ENCODE measurements around the gene OSBPL3. TPM values are rescaled to one million over a fixed set of nuclear protein-coding genes. Genes with fewer than 3 reads are reported as not detected.

The OSBPL3 gene
- polyA plus RNA-seq, 1 donor (not counting 4 experiments of a cell fraction or from before 2014, with no cell fraction given), result 34.0 TPM

DNA sequence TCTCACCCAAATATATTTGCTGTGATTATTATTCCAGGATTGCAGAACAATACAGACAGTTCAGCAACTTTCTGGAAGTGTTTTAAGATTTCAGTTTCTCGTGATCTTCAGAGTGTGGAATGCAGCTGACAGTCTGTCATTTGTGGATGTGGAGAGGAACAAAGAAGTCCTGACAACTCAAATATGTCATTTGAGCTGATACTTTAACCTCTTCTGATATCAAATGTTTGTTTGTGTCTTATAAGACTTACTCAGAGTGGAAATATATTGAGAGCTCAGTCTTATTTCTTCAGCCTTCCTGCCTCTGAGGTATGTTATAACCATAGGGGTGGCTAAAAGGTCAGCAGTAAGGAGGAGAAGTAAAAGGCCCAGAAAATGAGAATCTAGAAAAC, 96.4 kb downstream of the OSBPL3 start:
- no peak overlapping the region for H3K4me3 ChIP-seq (ENCODE audit: control insufficient read depth in 2 of 3, extremely low read depth in 1 of 3, insufficient read depth in 2 of 3, low read depth in 1 of 3, low read length in 3 of 3)
- no peaks in the 10 kb centered on the region for H4K20me1 ChIP-seq (ENCODE audit: control insufficient read depth, extremely low read depth, insufficient read depth, low read length)
- no peak overlapping the region for H3K9ac ChIP-seq (ENCODE audit: control insufficient read depth, extremely low read depth, insufficient read depth, low read length)
- DNase-seq (ENCODE audit: low read depth, low spot score) (no peak), FAIRE-seq (no peak)
- no peaks in the 10 kb centered on the region for H3K9me1 ChIP-seq (ENCODE audit: control insufficient read depth, extremely low read depth, insufficient read depth, low read length)
- H2AFZ ChIP-seq (ENCODE audit: control insufficient read depth, low read length), result no peak overlapping the region
- H3K4me1 ChIP-seq (ENCODE audit: control insufficient read depth, extremely low read depth, insufficient read depth, low read length), result peaks cover 4% of the 10 kb centered on the region
- H3K79me2 ChIP-seq (ENCODE audit: control insufficient read depth, insufficient read depth, low read length), result peaks cover 10% of the 10 kb centered on the region
- no peaks in the 10 kb centered on the region for H3K27me3 ChIP-seq (ENCODE audit: control insufficient read depth, extremely low read depth, insufficient read depth, low read length)
- TF ChIP-seq, protein P1, sequence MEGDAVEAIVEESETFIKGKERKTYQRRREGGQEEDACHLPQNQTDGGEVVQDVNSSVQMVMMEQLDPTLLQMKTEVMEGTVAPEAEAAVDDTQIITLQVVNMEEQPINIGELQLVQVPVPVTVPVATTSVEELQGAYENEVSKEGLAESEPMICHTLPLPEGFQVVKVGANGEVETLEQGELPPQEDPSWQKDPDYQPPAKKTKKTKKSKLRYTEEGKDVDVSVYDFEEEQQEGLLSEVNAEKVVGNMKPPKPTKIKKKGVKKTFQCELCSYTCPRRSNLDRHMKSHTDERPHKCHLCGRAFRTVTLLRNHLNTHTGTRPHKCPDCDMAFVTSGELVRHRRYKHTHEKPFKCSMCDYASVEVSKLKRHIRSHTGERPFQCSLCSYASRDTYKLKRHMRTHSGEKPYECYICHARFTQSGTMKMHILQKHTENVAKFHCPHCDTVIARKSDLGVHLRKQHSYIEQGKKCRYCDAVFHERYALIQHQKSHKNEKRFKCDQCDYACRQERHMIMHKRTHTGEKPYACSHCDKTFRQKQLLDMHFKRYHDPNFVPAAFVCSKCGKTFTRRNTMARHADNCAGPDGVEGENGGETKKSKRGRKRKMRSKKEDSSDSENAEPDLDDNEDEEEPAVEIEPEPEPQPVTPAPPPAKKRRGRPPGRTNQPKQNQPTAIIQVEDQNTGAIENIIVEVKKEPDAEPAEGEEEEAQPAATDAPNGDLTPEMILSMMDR (optimal IDR thresholded peaks at IDR 0.05 in 1 of 3, IDR thresholded peaks at IDR 0.05 in 1 of 3, conservative IDR thresholded peaks at IDR 0.05 in 1 of 3; ENCODE audit: extremely low read depth in 1 of 3, insufficient read depth in 2 of 3, low read length in 3 of 3), result no peak
- no peak for TF ChIP-seq EZH2 (IDR thresholded peaks at IDR 0.05; ENCODE audit: low read length)
- H3K27ac ChIP-seq (ENCODE audit: control insufficient read depth, insufficient read depth, low read length), result no peak overlapping the region
- no peak overlapping the region for H3K4me2 ChIP-seq (ENCODE audit: control insufficient read depth, extremely low read depth, insufficient read depth, low read depth, low read length)
- dilution Hi-C loops (cut with MboI; ENCODE audit: extremely low pct_ligation_motif_present, low sequenced_read_pairs), result no loop called here
- H3K9me3 ChIP-seq (ENCODE audit: control insufficient read depth, low read depth, low read length), result no peaks in the 10 kb centered on the region
- peaks cover 5 to 6% of the 10 kb centered on the region in 2 experiments for H3K36me3 ChIP-seq (ENCODE audit: control insufficient read depth in 2 of 2, extremely low read depth in 1 of 2, insufficient read depth in 2 of 2, low read length in 2 of 2)

GRCh38 chr7:24882989-24883621, 96.9 kb downstream of the OSBPL3 start:
- FAIRE-seq (peak; percentile 79), DNase-seq (ENCODE audit: low read depth, low spot score) (no peak)
- Histone ChIP-seq H3K4me1 (ENCODE audit: control insufficient read depth, extremely low read depth, insufficient read depth, low read length) (peaks cover 4% of the 10 kb centered on the region), H3K4me3 (ENCODE audit: control insufficient read depth in 2 of 3, extremely low read depth in 1 of 3, insufficient read depth in 2 of 3, low read depth in 1 of 3, low read length in 3 of 3) (no peak overlapping the region), H3K79me2 (ENCODE audit: control insufficient read depth, insufficient read depth, low read length) (peaks cover 10% of the 10 kb centered on the region), H4K20me1 (ENCODE audit: control insufficient read depth, extremely low read depth, insufficient read depth, low read length) (no peaks in the 10 kb centered on the region), H3K9me1 (ENCODE audit: control insufficient read depth, extremely low read depth, insufficient read depth, low read length) (no peaks in the 10 kb centered on the region), H3K36me3 (ENCODE audit: control insufficient read depth in 2 of 2, extremely low read depth in 1 of 2, insufficient read depth in 2 of 2, low read length in 2 of 2) (peaks cover 5 to 6% of the 10 kb centered on the region in 2 experiments), H3K9ac (ENCODE audit: control insufficient read depth, extremely low read depth, insufficient read depth, low read length) (no peak overlapping the region), H3K9me3 (ENCODE audit: control insufficient read depth, low read depth, low read length) (no peaks in the 10 kb centered on the region), H3K4me2 (ENCODE audit: control insufficient read depth, extremely low read depth, insufficient read depth, low read depth, low read length) (no peak overlapping the region), H3K27me3 (ENCODE audit: control insufficient read depth, extremely low read depth, insufficient read depth, low read length) (no peaks in the 10 kb centered on the region), H3K27ac (ENCODE audit: control insufficient read depth, insufficient read depth, low read length) (no peak overlapping the region), H2AFZ (ENCODE audit: control insufficient read depth, low read length) (no peak overlapping the region)
- TF ChIP-seq EZH2 (IDR thresholded peaks at IDR 0.05; ENCODE audit: low read length), result no peak
- TF ChIP-seq, protein P1 (optimal IDR thresholded peaks at IDR 0.05 in 1 of 3, IDR thresholded peaks at IDR 0.05 in 1 of 3, conservative IDR thresholded peaks at IDR 0.05 in 1 of 3; ENCODE audit: extremely low read depth in 1 of 3, insufficient read depth in 2 of 3, low read length in 3 of 3), result no peak
- dilution Hi-C loops (cut with MboI; ENCODE audit: extremely low pct_ligation_motif_present, low sequenced_read_pairs), result no loop called here
